ENCODE measurements around the gene LAMTOR2. TPM values are rescaled to one million over a fixed set of nuclear protein-coding genes. Genes with fewer than 3 reads are reported as not detected.
A peak's percentile ranks its signal among the peaks of the same experiment; 100 is the strongest.

The LAMTOR2 gene
- 71.0 and 72.5 TPM in 2 replicates for total RNA-seq

GRCh38 chr1:156054500-156055280 is at the start of gene LAMTOR2:
LAMTOR2 (plus strand) TSS chr1:156054782; CDS start chr1:156054890, 108 bp downstream.
- Mint-ChIP-seq H3K27me3 (ENCODE audit: low read depth) (no peaks in the 10 kb centered on the region), H3K9me3 (no peaks in the 10 kb centered on the region), H3K27ac (peak within 1 kb of the TSS; percentile 96), H3K36me3 (ENCODE audit: low read depth) (peaks cover 31% of the 10 kb centered on the region), H3K4me1 (ENCODE audit: low read depth) (peaks cover 25% of the 10 kb centered on the region), H3K4me3 (ENCODE audit: low read depth) (peak within 1 kb of the TSS; percentile 96)
- peak; percentile 94 for DNase-seq (ENCODE audit: low spot score)
- intact Hi-C loops (cut with micrococcal nuclease) = loop anchor here (1.0 to 5.0 kb wide), 7 partner anchors 28 to 847 kb away; partner anchors contain the start of genes KHDC4, MEX3A, MTX1 and SMG5

- Mint-ChIP-seq H3K9me3 (no peaks in the 10 kb centered on the region), H3K27me3 (ENCODE audit: low read depth) (no peaks in the 10 kb centered on the region), H3K4me3 (ENCODE audit: low read depth) (no peak overlapping the region), H3K27ac (peak overlapping the region; percentile 68), H3K36me3 (ENCODE audit: low read depth) (peaks cover 21% of the 10 kb centered on the region), H3K4me1 (ENCODE audit: low read depth) (peaks cover 21% of the 10 kb centered on the region)
- peak; percentile 14 for DNase-seq (ENCODE audit: low spot score)
- intact Hi-C loops (cut with micrococcal nuclease) = loop anchor here (10.0 kb wide), 1 partner anchor 60 kb away; the partner anchor contains the start of gene RAB25
Measured at GRCh38 chr1:156004843-156005584, 49.6 kb upstream of the LAMTOR2 start.

DNA sequence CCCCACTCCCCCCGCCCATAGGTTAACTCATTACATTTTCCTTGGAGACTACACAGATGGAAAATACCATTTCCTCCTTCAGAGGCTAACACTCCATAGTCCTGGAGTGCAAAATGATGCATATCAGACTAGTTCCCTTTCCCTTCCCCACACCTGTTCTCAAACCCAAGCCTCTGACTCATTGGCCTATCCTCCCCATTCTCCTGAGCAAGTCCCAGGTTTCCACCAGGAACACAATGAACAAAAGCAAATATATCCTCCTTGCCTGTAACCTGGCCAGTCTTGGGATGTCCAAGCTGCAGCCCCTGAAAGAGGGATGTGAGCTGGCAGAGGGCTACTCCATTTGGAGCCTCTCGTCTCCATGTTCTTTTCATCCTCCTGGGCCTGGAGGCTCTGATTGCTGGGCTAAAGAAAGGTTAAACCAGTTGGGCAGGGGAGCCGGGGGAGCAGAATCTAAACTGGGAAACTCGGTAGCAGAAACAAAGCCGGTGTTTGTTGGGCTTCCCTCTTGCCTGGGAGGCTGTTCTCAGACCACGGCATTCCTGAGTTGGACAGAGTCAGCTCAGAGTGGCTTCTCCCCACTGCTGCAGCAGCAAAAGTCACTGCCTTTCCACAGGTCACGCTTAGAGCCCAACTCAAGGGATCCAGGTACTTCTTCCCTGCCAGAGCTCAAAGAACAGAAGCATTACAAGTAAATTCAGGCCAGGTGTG is 47.8 kb upstream of the LAMTOR2 start:
- no peak for DNase-seq (ENCODE audit: low spot score)
- no peak overlapping the region for H3K4me3 Mint-ChIP-seq (ENCODE audit: low read depth)
- H3K27me3 Mint-ChIP-seq (ENCODE audit: low read depth) = no peaks in the 10 kb centered on the region
- H3K27ac Mint-ChIP-seq = no peak overlapping the region
- H3K9me3 Mint-ChIP-seq = no peaks in the 10 kb centered on the region
- H3K4me1 Mint-ChIP-seq (ENCODE audit: low read depth) = peaks cover 21% of the 10 kb centered on the region
- peaks cover 37% of the 10 kb centered on the region for H3K36me3 Mint-ChIP-seq (ENCODE audit: low read depth)
- intact Hi-C loops (cut with micrococcal nuclease) = loop anchor here (10.0 kb wide), 1 partner anchor 58 kb away; the partner anchor contains the start of gene RAB25

- Mint-ChIP-seq H3K27me3 (ENCODE audit: low read depth) (no peaks in the 10 kb centered on the region), H3K4me3 (ENCODE audit: low read depth) (no peak overlapping the region), H3K9me3 (no peaks in the 10 kb centered on the region), H3K27ac (no peak overlapping the region), H3K4me1 (ENCODE audit: low read depth) (peaks cover 26% of the 10 kb centered on the region), H3K36me3 (ENCODE audit: low read depth) (peaks cover 61% of the 10 kb centered on the region)
- intact Hi-C loops (cut with micrococcal nuclease) = loop anchor here (10.0 kb wide), 1 partner anchor 55 kb away; the partner anchor contains the start of gene RAB25
- no peak for DNase-seq (ENCODE audit: low spot score)
Measured at GRCh38 chr1:156009404-156009803, 45.2 kb upstream of the LAMTOR2 start.

- H3K36me3 Mint-ChIP-seq (ENCODE audit: low read depth) = peaks cover 67% of the 10 kb centered on the region
- DNase-seq (ENCODE audit: low spot score) = no peak
- intact Hi-C loops (cut with micrococcal nuclease) = no loop called here
- H3K27me3 Mint-ChIP-seq (ENCODE audit: low read depth) = no peaks in the 10 kb centered on the region
- peaks cover 14% of the 10 kb centered on the region for H3K4me1 Mint-ChIP-seq (ENCODE audit: low read depth)
- H3K9me3 Mint-ChIP-seq = no peaks in the 10 kb centered on the region
- no peak overlapping the region for H3K27ac Mint-ChIP-seq
- H3K4me3 Mint-ChIP-seq (ENCODE audit: low read depth) = no peak overlapping the region
Measured at GRCh38 chr1:156012051-156012817, 42.3 kb upstream of the LAMTOR2 start.

DNA sequence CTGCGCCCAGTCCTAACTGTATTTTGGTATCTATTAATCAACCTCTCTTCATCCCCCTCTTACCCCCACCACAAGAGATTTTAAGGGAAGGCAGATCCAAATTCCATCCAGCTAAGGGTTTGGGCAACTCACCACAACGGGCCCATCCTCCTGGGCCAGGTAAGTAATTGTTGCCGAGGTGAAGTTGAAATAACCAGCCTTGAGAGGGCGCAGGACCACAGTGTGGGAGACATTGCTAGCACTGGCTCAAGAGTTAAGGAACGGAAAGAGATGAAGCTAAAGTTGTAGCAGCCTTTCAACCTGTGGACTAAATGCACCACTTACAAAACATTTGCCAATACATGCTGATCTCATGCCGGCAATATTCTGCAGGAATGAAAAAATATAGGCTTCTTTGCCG is 39.8 kb upstream of the LAMTOR2 start:
- intact Hi-C loops (cut with micrococcal nuclease) = no loop called here
- no peak for DNase-seq (ENCODE audit: low spot score)
- Mint-ChIP-seq H3K36me3 (ENCODE audit: low read depth) (peaks cover 76% of the 10 kb centered on the region), H3K4me1 (ENCODE audit: low read depth) (peaks cover 21% of the 10 kb centered on the region), H3K9me3 (no peaks in the 10 kb centered on the region), H3K27ac (no peak overlapping the region), H3K27me3 (ENCODE audit: low read depth) (no peaks in the 10 kb centered on the region), H3K4me3 (ENCODE audit: low read depth) (no peak overlapping the region)

GRCh38 chr1:156019946-156020292 is 34.7 kb upstream of the LAMTOR2 start:
- intact Hi-C loops (cut with micrococcal nuclease) = loop anchor here (1.0 to 2.0 kb wide), 2 partner anchors 34 to 47 kb away; partner anchors contain the start of gene LAMTOR2
- H3K4me3 Mint-ChIP-seq (ENCODE audit: low read depth) = peak overlapping the region; percentile 98
- DNase-seq (ENCODE audit: low spot score) = no peak
- H3K36me3 Mint-ChIP-seq (ENCODE audit: low read depth) = peaks cover 41% of the 10 kb centered on the region
- H3K27ac Mint-ChIP-seq = peak overlapping the region; percentile 90
- H3K4me1 Mint-ChIP-seq (ENCODE audit: low read depth) = peaks cover 19% of the 10 kb centered on the region
- H3K9me3 Mint-ChIP-seq = no peaks in the 10 kb centered on the region
- peaks cover 3% of the 10 kb centered on the region for H3K27me3 Mint-ChIP-seq (ENCODE audit: low read depth)

GRCh38 chr1:156020293-156021092 is 34.1 kb upstream of the LAMTOR2 start, which contains the start of gene SSR2:
SSR2 (minus strand) TSS chr1:156020951; CDS start chr1:156020167, 784 bp downstream.
- peaks cover 40% of the 10 kb centered on the region for H3K36me3 Mint-ChIP-seq (ENCODE audit: low read depth)
- DNase-seq (ENCODE audit: low spot score) = peak; percentile 84
- peaks cover 7% of the 10 kb centered on the region for H3K27me3 Mint-ChIP-seq (ENCODE audit: low read depth)
- peak within 1 kb of the TSS; percentile 98 for H3K4me3 Mint-ChIP-seq (ENCODE audit: low read depth)
- peaks cover 19% of the 10 kb centered on the region for H3K4me1 Mint-ChIP-seq (ENCODE audit: low read depth)
- H3K9me3 Mint-ChIP-seq = no peaks in the 10 kb centered on the region
- H3K27ac Mint-ChIP-seq = peak within 1 kb of the TSS; percentile 90
- intact Hi-C loops (cut with micrococcal nuclease) = loop anchor here (1.0 to 2.0 kb wide), 2 partner anchors 34 to 46 kb away; partner anchors contain the start of gene LAMTOR2

DNA sequence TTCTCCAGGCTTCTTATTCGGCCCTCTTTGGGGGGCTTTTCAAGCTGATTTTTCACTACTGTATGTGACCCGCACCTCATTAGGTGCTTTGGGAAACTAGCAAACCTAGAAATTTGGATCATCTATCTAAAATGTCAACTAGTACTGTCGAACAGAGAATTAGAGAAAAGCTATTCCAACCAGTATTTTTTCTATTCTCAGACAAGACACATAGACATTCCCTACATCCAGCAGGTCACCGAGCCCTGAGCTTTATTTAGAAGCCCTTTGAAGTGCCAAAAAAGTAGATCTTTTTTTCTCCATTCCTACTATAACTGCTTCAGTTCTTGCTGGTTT is 33.5 kb upstream of the LAMTOR2 start:
- Mint-ChIP-seq H3K27me3 (ENCODE audit: low read depth) (peaks cover 7% of the 10 kb centered on the region), H3K4me3 (ENCODE audit: low read depth) (peak overlapping the region; percentile 98), H3K4me1 (ENCODE audit: low read depth) (peaks cover 23% of the 10 kb centered on the region), H3K36me3 (ENCODE audit: low read depth) (peaks cover 40% of the 10 kb centered on the region), H3K27ac (peak overlapping the region; percentile 90), H3K9me3 (no peaks in the 10 kb centered on the region)
- intact Hi-C loops (cut with micrococcal nuclease) = loop anchor here (2.0 kb wide), 1 partner anchor 46 kb away; no protein-coding TSS in a partner anchor
- no peak for DNase-seq (ENCODE audit: low spot score)

GRCh38 chr1:156021954-156022353 is 32.6 kb upstream of the LAMTOR2 start:
- peaks cover 23% of the 10 kb centered on the region for H3K4me1 Mint-ChIP-seq (ENCODE audit: low read depth)

GRCh38 chr1:156024801-156025200 is 29.8 kb upstream of the LAMTOR2 start:
- DNase-seq (ENCODE audit: low spot score) = no peak
- intact Hi-C loops (cut with micrococcal nuclease) = no loop called here
- H3K27me3 Mint-ChIP-seq (ENCODE audit: low read depth) = peaks cover 7% of the 10 kb centered on the region

More at GRCh38 chr1:156021954-156022353, 32.6 kb upstream of the LAMTOR2 start:
- Mint-ChIP-seq H3K4me3 (ENCODE audit: low read depth) (no peak overlapping the region), H3K36me3 (ENCODE audit: low read depth) (peaks cover 35% of the 10 kb centered on the region), H3K27me3 (ENCODE audit: low read depth) (peaks cover 7% of the 10 kb centered on the region), H3K27ac (no peak overlapping the region), H3K9me3 (no peaks in the 10 kb centered on the region)
- no peak for DNase-seq (ENCODE audit: low spot score)
- intact Hi-C loops (cut with micrococcal nuclease) = loop anchor here (2.0 kb wide), 1 partner anchor 45 kb away; no protein-coding TSS in a partner anchor

More at GRCh38 chr1:156024801-156025200, 29.8 kb upstream of the LAMTOR2 start:
- Mint-ChIP-seq H3K4me1 (ENCODE audit: low read depth) (peaks cover 13% of the 10 kb centered on the region), H3K4me3 (ENCODE audit: low read depth) (no peak overlapping the region), H3K36me3 (ENCODE audit: low read depth) (peaks cover 10% of the 10 kb centered on the region), H3K27ac (no peak overlapping the region), H3K9me3 (no peaks in the 10 kb centered on the region)
